ENCODE data around the gene CABLES1.

CABLES1 gene

GRCh38 chr18:23165271-23166068 lies 30.2 kb downstream of the CABLES1 start:
- CTCF ChIA-PET: no interaction called here
- H3K36me3 ChIP-seq (ENCODE audit: control insufficient read depth in 2 of 2, insufficient read depth in 1 of 2, low read length in 2 of 2): no peaks in the 10 kb centered on the region
- H3K4me3 ChIP-seq (ENCODE audit: low read depth, low read length): no peak overlapping the region
- H3K4me1 ChIP-seq (ENCODE audit: control insufficient read depth, insufficient read depth, low read length): no peaks in the 10 kb centered on the region
- no peaks in the 10 kb centered on the region for H3K9me3 ChIP-seq (ENCODE audit: control insufficient read depth, insufficient read depth, low read depth, low read length)
- no peak overlapping the region for H3K27ac ChIP-seq (ENCODE audit: extremely low read depth, low read depth, low read length)
- TF ChIP-seq, protein P1, sequence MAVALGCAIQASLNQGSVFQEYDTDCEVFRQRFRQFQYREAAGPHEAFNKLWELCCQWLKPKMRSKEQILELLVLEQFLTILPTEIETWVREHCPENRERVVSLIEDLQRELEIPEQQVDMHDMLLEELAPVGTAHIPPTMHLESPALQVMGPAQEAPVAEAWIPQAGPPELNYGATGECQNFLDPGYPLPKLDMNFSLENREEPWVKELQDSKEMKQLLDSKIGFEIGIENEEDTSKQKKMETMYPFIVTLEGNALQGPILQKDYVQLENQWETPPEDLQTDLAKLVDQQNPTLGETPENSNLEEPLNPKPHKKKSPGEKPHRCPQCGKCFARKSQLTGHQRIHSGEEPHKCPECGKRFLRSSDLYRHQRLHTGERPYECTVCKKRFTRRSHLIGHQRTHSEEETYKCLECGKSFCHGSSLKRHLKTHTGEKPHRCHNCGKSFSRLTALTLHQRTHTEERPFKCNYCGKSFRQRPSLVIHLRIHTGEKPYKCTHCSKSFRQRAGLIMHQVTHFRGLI (tag by site-specific recombination; IDR thresholded peaks at IDR 0.05): no peak
- TF ChIP-seq ZNF704 (tag by site-specific recombination; IDR thresholded peaks at IDR 0.05) (no peak), ZNF140 (tag by site-specific recombination; IDR thresholded peaks at IDR 0.05) (no peak), REST (tag by site-specific recombination; IDR thresholded peaks at IDR 0.05) (no peak), REPIN1 (tag by site-specific recombination; IDR thresholded peaks at IDR 0.05; ENCODE audit: low read depth) (no peak), ZNF175 (tag by site-specific recombination; IDR thresholded peaks at IDR 0.05) (no peak), ZNF239 (tag by site-specific recombination; IDR thresholded peaks at IDR 0.05) (no peak), ZNF555 (tag by site-specific recombination; conservative IDR thresholded peaks at IDR 0.05) (no peak), ZNF560 (tag by site-specific recombination; IDR thresholded peaks at IDR 0.05; ENCODE audit: borderline replicate concordance) (no peak), PRDM2 (tag by site-specific recombination; IDR thresholded peaks at IDR 0.05; ENCODE audit: borderline replicate concordance) (no peak), ZNF621 (tag by site-specific recombination; IDR thresholded peaks at IDR 0.05) (no peak), ZBTB7A (tag by site-specific recombination; IDR thresholded peaks at IDR 0.05; ENCODE audit: low read depth) (no peak), ZNF184 (tag by site-specific recombination; IDR thresholded peaks at IDR 0.05) (no peak), MEIS1 (CRISPR knock-in tag; IDR thresholded peaks at IDR 0.05; ENCODE audit: borderline replicate concordance) (no peak), ZNF302 (tag by site-specific recombination; IDR thresholded peaks at IDR 0.05; ENCODE audit: low read depth) (no peak), ZNF132 (tag by site-specific recombination; IDR thresholded peaks at IDR 0.05; ENCODE audit: borderline replicate concordance) (no peak), ZBTB20 (tag by site-specific recombination; IDR thresholded peaks at IDR 0.05) (no peak)
- TF ChIP-seq, protein P2, sequence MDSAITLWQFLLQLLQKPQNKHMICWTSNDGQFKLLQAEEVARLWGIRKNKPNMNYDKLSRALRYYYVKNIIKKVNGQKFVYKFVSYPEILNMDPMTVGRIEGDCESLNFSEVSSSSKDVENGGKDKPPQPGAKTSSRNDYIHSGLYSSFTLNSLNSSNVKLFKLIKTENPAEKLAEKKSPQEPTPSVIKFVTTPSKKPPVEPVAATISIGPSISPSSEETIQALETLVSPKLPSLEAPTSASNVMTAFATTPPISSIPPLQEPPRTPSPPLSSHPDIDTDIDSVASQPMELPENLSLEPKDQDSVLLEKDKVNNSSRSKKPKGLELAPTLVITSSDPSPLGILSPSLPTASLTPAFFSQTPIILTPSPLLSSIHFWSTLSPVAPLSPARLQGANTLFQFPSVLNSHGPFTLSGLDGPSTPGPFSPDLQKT (IDR thresholded peaks at IDR 0.05; ENCODE audit: borderline replicate concordance, low read depth, low read length): no peak
- TF ChIP-seq, protein P3, sequence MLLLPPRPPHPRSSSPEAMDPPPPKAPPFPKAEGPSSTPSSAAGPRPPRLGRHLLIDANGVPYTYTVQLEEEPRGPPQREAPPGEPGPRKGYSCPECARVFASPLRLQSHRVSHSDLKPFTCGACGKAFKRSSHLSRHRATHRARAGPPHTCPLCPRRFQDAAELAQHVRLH (tag by site-specific recombination; IDR thresholded peaks at IDR 0.05): no peak
- POLR2A ChIA-PET: no interaction called here
